Left ventricle myocardium inferior (tissue), 1 donor: ENCODE measurements around the gene DCTD. TPM values are rescaled to one million over a fixed set of nuclear protein-coding genes. Genes with fewer than 3 reads are reported as not detected.

Source experiments
- DNase-seq: peaks from one replicate; pipeline ENCODE4 v3.0.0-alpha.2; 2020
- H3K27ac ChIP-seq: fragments of 200-600 bp; replicated peaks from 2 replicates; pipeline ENCODE4 v1.8.0; 2021
- H3K27me3 ChIP-seq: fragments of 200-600 bp; 2 replicates; pipeline ENCODE4 v1.8.0; 2021; ENCODE audit warnings: low read depth
- H3K36me3 ChIP-seq: fragments of 200-600 bp; 2 replicates; pipeline ENCODE4 v1.8.0; 2021
- H3K4me1 ChIP-seq: fragments of 200-600 bp; 2 replicates; pipeline ENCODE4 v1.8.0; 2021
- H3K4me3 ChIP-seq: fragments of 200-600 bp; 2 replicates; pipeline ENCODE4 v1.8.0; 2021; ENCODE audit warnings: mild to moderate bottlenecking, moderate library complexity
- H3K9me3 ChIP-seq: fragments of 200-600 bp; replicated peaks from 2 replicates; pipeline ENCODE4 v1.8.0; 2021
- intact Hi-C: fragments of 100-400 bp; cut with micrococcal nuclease; formaldehyde crosslinking; loops from one replicate; pipeline ENCODE4 v1.11.0; 2022
- total RNA-seq: library from RNA; stranded (reverse); fragmentation: NEBNext Ultra II Directional; extraction: Animal tissue kit (Norgen Biotek cat#: 25700); gene quantifications from one replicate; pipeline ENCODE4 v1.2.1, GENCODE V29; 2021
- TF ChIP-seq, protein P1 (sequence below): fragments of 200-600 bp; IDR thresholded peaks from 2 replicates; pipeline ENCODE4 v1.8.0; 2021; ENCODE audit warnings: antibody characterized with exemption, mild to moderate bottlenecking, borderline replicate concordance
- donor health status: DM: no; HTN: yes; CAD: no; lungs with severe emphysema.

DCTD gene
- total RNA-seq, 1 donor from 2014 or later: 44.2 TPM

DNA sequence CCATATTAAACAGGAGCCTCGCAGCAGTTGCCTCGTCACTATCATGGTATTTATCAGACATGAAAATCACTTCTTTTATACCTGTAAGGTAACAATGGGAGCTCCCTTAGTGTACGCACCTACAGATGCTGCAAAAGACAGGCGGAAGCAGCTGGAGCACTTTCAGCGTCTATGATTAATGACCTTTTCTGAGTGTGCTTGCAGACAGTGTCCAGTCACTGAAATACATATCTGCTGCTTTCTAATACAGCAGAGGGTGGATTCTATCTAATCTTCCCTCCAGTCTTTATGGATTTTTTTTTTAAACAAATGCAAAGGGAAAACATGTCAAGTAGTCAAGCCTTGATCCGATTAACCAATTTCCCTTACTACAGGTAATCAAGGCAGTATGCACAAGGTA is 24.1 kb downstream of the DCTD start:
- no peak overlapping the region for H3K27ac ChIP-seq

DNA sequence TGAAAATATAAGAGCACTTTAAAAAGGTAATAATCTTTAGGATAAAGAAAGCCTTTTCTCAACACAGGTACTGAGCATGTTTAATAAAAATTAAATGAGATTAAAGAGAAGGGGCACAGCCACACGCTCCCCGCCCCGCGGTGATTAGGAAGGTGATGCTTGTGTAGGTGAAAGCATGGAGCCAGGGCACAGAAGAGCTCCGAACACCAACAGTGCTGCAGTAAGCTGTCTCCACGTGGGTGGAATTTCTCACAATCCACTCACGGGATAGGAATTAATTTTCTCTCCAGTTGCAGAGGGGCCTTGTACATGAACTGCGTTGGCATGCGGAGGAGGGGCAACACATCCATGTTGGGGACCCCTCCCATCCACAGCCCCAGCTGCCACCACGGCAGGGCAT is 27.0 kb downstream of the DCTD start:
- TF ChIP-seq, protein P1, sequence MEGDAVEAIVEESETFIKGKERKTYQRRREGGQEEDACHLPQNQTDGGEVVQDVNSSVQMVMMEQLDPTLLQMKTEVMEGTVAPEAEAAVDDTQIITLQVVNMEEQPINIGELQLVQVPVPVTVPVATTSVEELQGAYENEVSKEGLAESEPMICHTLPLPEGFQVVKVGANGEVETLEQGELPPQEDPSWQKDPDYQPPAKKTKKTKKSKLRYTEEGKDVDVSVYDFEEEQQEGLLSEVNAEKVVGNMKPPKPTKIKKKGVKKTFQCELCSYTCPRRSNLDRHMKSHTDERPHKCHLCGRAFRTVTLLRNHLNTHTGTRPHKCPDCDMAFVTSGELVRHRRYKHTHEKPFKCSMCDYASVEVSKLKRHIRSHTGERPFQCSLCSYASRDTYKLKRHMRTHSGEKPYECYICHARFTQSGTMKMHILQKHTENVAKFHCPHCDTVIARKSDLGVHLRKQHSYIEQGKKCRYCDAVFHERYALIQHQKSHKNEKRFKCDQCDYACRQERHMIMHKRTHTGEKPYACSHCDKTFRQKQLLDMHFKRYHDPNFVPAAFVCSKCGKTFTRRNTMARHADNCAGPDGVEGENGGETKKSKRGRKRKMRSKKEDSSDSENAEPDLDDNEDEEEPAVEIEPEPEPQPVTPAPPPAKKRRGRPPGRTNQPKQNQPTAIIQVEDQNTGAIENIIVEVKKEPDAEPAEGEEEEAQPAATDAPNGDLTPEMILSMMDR: no peak
- Histone ChIP-seq H3K36me3 (peaks cover 91% of the 10 kb centered on the region), H3K27ac (no peak overlapping the region)

More for the DNA sequence above, 24.1 kb downstream of the DCTD start:
- no peak for DNase-seq
- TF ChIP-seq, protein P1: no peak
- H3K4me1 ChIP-seq: no peaks in the 10 kb centered on the region
- H3K27me3 ChIP-seq: no peaks in the 10 kb centered on the region
- H3K9me3 ChIP-seq: no peaks in the 10 kb centered on the region
- no peak overlapping the region for H3K4me3 ChIP-seq
- peaks cover 85% of the 10 kb centered on the region for H3K36me3 ChIP-seq
- intact Hi-C loops: no loop called here

DNA sequence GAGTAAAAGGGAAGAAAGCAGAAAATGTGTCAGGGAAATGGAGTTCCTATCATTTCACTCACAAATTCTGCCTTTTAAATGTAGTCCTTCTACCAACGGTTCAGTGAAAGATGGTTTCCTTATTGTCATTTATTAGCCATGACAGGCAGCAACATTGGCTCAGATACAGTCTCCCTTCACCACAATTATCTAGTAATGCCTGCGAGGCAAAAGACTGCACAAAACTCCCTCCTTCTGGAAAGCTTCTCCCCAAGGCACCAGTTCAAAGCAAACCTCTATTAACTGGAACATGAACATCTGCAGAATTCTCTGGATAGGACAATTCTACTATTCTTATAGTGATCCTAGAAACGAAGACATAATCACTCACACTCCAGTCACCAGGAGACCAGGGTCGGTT is 28.3 kb downstream of the DCTD start:
- no peak for DNase-seq
- no peak overlapping the region for H3K4me3 ChIP-seq
- H3K27ac ChIP-seq: no peak overlapping the region
- peaks cover 89% of the 10 kb centered on the region for H3K36me3 ChIP-seq
- intact Hi-C loops: no loop called here
- peaks cover 10% of the 10 kb centered on the region for H3K9me3 ChIP-seq
- TF ChIP-seq, protein P1: no peak
- H3K27me3 ChIP-seq: no peaks in the 10 kb centered on the region
- no peaks in the 10 kb centered on the region for H3K4me1 ChIP-seq

More for the DNA sequence above, 27.0 kb downstream of the DCTD start:
- intact Hi-C loops: no loop called here
- Histone ChIP-seq H3K27me3 (no peaks in the 10 kb centered on the region), H3K4me1 (no peaks in the 10 kb centered on the region), H3K4me3 (no peak overlapping the region), H3K9me3 (peaks cover 4% of the 10 kb centered on the region)
- DNase-seq: no peak

DNA sequence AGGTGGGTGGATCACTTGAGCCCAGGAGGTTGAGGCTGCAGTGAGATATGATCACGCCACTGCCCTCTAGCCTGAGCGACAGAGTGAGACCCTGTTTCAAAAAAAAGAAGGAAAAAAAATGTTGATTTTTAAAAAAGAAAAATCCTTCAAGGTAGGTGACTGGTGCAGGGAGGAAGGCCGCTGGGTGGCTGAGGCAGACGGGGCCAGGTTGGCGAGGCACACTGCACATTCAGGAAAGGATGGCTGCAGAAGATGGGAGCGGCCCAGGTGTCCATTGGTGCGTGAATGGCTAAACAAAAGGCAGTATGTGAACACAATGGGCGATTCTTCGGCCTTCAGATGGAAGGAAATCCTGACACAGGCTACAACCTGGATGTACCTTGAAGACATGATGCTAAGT is 30.4 kb downstream of the DCTD start:
- Histone ChIP-seq H3K4me1 (peaks cover 4% of the 10 kb centered on the region), H3K4me3 (no peak overlapping the region), H3K9me3 (peaks cover 10% of the 10 kb centered on the region), H3K36me3 (peaks cover 77% of the 10 kb centered on the region), H3K27me3 (no peaks in the 10 kb centered on the region), H3K27ac (no peak overlapping the region)
- intact Hi-C loops: no loop called here
- no peak for DNase-seq
- TF ChIP-seq, protein P1: no peak

DNA sequence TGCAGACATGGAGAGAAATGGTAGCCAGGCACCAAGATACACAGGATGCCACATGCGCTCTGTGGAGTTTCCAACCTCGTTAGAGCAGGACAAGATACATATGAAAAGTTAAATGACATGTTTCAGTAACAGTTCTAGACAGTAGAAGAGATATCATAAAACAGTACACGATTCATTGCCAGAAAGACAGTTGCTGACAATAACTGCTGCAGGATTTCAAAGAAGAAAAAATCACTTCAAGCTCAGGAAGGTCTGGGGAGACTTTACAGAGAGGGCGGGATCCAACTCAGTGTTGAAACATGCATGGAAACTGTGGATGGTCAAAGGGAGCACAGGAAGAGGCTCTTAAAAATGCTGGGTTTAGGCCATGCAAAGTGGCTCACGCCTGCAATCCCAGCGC is 31.0 kb downstream of the DCTD start:
- H3K27ac ChIP-seq: no peak overlapping the region
- peaks cover 73% of the 10 kb centered on the region for H3K36me3 ChIP-seq
- H3K27me3 ChIP-seq: no peaks in the 10 kb centered on the region
- H3K4me1 ChIP-seq: peaks cover 10% of the 10 kb centered on the region
- no peak for DNase-seq
- TF ChIP-seq, protein P1: no peak
- H3K9me3 ChIP-seq: peaks cover 10% of the 10 kb centered on the region
- no peak overlapping the region for H3K4me3 ChIP-seq
- intact Hi-C loops: no loop called here

DNA sequence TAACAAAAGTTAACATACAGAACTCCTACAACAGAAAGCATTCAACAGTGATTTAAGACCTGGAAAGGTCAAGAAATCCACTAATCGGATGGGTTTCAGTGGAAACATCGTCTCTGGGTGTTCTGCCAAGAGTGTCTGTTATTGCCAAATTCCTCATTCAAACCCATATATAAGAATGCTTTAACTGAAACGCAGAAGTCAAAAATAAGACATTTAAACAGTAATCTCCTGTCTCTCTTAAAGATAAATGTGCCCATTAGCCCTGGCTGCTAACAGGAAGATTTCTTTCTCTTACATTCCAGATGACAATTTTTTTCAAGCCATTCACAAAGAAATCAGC is 31.5 kb downstream of the DCTD start:
- TF ChIP-seq, protein P1: no peak
- Histone ChIP-seq H3K27ac (no peak overlapping the region), H3K4me1 (peaks cover 15% of the 10 kb centered on the region), H3K4me3 (no peak overlapping the region), H3K9me3 (peaks cover 10% of the 10 kb centered on the region), H3K27me3 (no peaks in the 10 kb centered on the region), H3K36me3 (peaks cover 68% of the 10 kb centered on the region)
- intact Hi-C loops: no loop called here
- DNase-seq: no peak
